Smooth muscle cell (in vitro differentiated cells): ENCODE measurements around the gene ZBTB2. TPM values are rescaled to one million over a fixed set of nuclear protein-coding genes. Genes with fewer than 3 reads are reported as not detected.
A peak's percentile ranks its signal among the peaks of the same experiment; 100 is the strongest.

ENCODE experiments used
- DNase-seq: peaks from one replicate; lab custom pipeline; 2025; ENCODE audit not compliant: unreplicated experiment; lab: John Stamatoyannopoulos, UW
- H2AFZ ChIP-seq: fragments of 200-600 bp; sonication (generic); 2 replicates; pipeline ENCODE4 v1.6.0; 2016; ENCODE audit warnings: antibody characterized with exemption, low read depth, mild to moderate bottlenecking
- H3F3A ChIP-seq: fragments of 200-600 bp; sonication (generic); 2 replicates; pipeline ENCODE4 v1.6.0; 2017; ENCODE audit warnings: antibody characterized with exemption, low read depth
- H3K27ac ChIP-seq: fragments of 200-600 bp; sonication (generic); 2 replicates; pipeline ENCODE4 v1.5.1; 2016; ENCODE audit warnings: low read depth, mild to moderate bottlenecking
- H3K27me3 ChIP-seq: fragments of 200-600 bp; sonication (generic); 2 replicates; pipeline ENCODE4 v1.6.1; 2016; ENCODE audit warnings: low read depth, mild to moderate bottlenecking
- H3K36me3 ChIP-seq: fragments of 200-600 bp; sonication (generic); 2 replicates; pipeline ENCODE4 v1.5.1; 2016; ENCODE audit warnings: low read depth
- H3K4me1 ChIP-seq: fragments of 200-600 bp; sonication (generic); 2 replicates; pipeline ENCODE4 v1.5.1; 2016; ENCODE audit warnings: low read depth
- H3K4me2 ChIP-seq: fragments of 200-600 bp; sonication (generic); 2 replicates; pipeline ENCODE4 v1.6.0; 2016; ENCODE audit warnings: mild to moderate bottlenecking
- H3K4me3 ChIP-seq: fragments of 200-600 bp; sonication (generic); 2 replicates; pipeline ENCODE4 v1.5.1; 2016; ENCODE audit warnings: mild to moderate bottlenecking
- H3K79me2 ChIP-seq: fragments of 200-600 bp; sonication (generic); 2 replicates; pipeline ENCODE4 v1.6.0; 2016; ENCODE audit warnings: low read depth, mild to moderate bottlenecking
- H3K9ac ChIP-seq: fragments of 200-600 bp; sonication (generic); 2 replicates; pipeline ENCODE4 v1.6.0; 2016; ENCODE audit warnings: low read depth
- H3K9me3 ChIP-seq: fragments of 200-600 bp; sonication (generic); replicated peaks from 2 replicates; pipeline ENCODE4 v1.5.1; 2016; ENCODE audit warnings: low read depth
- H4K20me1 ChIP-seq: fragments of 200-600 bp; sonication (generic); 2 replicates; pipeline ENCODE4 v1.6.0; 2016; ENCODE audit warnings: low read depth
- WGBS: methylation state at CpG from one replicate; pipeline ENCODE4 v1.1.7; 2016; ENCODE audit warnings: low lambda C conversion rate; 5-methylcytosine and 5-hydroxymethylcytosine counted together
- polyA plus RNA-seq: library from polyadenylated mRNA; unstranded; fragments of >200 nt; fragmentation: Nextera tagmentation; extraction: Ambion mirVana; gene quantifications from 2 replicates; pipeline ENCODE4 v1.2.1, GENCODE V29; 2016
- total RNA-seq: library from RNA; depleted of rRNA; stranded (reverse); fragments of >200 nt; gene quantifications from 2 replicates; pipeline ENCODE4 v1.2.3, GENCODE V29; 2014
- TF ChIP-seq, protein P1 (sequence below): fragments of 200-600 bp; sonication (generic); IDR thresholded peaks from 2 replicates; pipeline ENCODE4 v1.5.1; 2017; ENCODE audit warnings: borderline replicate concordance, mild to moderate bottlenecking, antibody characterized with exemption; ENCODE audit not compliant: insufficient read depth, poor library complexity, severe bottlenecking

The ZBTB2 gene
- total and polyA plus RNA-seq, 2 experiments from 2014 or later = 7.1 to 10.7 TPM

DNA sequence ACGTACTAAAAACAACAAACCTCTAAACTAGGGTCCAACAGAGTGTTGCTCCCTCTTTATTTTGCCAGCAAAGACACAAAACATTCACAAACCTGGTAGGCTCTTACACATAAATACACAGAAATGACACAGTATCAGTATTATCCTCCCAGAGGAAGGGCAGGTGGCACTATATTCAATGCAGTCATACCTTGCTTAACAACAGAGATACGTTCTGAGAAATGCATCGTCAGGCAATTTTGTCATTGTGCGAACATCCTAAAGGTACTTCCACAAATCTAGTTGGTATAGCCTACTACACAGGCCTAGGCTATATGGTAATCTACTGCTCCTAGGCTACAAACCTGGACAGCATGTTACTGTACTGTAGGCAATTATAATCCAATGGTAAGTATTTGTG lies 9.6 kb downstream of the ZBTB2 start:
- no peak overlapping the region for H3K9ac ChIP-seq
- TF ChIP-seq, protein P1, sequence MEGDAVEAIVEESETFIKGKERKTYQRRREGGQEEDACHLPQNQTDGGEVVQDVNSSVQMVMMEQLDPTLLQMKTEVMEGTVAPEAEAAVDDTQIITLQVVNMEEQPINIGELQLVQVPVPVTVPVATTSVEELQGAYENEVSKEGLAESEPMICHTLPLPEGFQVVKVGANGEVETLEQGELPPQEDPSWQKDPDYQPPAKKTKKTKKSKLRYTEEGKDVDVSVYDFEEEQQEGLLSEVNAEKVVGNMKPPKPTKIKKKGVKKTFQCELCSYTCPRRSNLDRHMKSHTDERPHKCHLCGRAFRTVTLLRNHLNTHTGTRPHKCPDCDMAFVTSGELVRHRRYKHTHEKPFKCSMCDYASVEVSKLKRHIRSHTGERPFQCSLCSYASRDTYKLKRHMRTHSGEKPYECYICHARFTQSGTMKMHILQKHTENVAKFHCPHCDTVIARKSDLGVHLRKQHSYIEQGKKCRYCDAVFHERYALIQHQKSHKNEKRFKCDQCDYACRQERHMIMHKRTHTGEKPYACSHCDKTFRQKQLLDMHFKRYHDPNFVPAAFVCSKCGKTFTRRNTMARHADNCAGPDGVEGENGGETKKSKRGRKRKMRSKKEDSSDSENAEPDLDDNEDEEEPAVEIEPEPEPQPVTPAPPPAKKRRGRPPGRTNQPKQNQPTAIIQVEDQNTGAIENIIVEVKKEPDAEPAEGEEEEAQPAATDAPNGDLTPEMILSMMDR = no peak
- peaks cover 4% of the 10 kb centered on the region for H3K4me1 ChIP-seq
- no peak for DNase-seq
- no peak overlapping the region for H3K4me2 ChIP-seq
- peaks cover 94% of the 10 kb centered on the region for H3K79me2 ChIP-seq
- H3K9me3 ChIP-seq = no peaks in the 10 kb centered on the region
- peaks cover 6% of the 10 kb centered on the region for H3F3A ChIP-seq
- WGBS = 96% methylated on average over 4 of the region's 4 CpGs
- H4K20me1 ChIP-seq = no peaks in the 10 kb centered on the region
- H2AFZ ChIP-seq = no peak overlapping the region
- H3K27me3 ChIP-seq = no peaks in the 10 kb centered on the region
- peaks cover 5% of the 10 kb centered on the region for H3K36me3 ChIP-seq
- H3K27ac ChIP-seq = no peak overlapping the region
- H3K4me3 ChIP-seq = no peak overlapping the region

DNA sequence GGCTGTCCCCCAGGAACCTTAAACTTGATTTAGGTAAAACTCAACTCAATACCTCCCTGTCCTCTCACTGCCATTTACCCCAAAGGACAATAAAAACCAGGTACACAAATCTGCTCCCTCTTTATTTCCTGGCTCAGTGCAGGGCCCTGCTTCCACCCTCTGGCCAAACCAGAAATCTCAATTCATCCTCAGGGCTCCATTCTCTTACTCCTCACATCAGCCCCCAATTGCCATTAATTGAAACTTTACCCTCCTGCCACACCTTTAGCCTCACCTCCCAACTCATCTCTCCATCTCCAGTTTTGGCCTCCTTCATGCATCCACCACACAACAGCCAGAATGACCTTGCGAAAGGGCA lies 10.5 kb downstream of the ZBTB2 start:
- Histone ChIP-seq H3K79me2 (peaks cover 94% of the 10 kb centered on the region), H3K27me3 (no peaks in the 10 kb centered on the region), H3K27ac (peak overlapping the region; percentile 65), H2AFZ (no peak overlapping the region), H3K9ac (no peak overlapping the region), H3K4me2 (peak overlapping the region; percentile 67), H3K4me1 (peaks cover 4% of the 10 kb centered on the region), H4K20me1 (no peaks in the 10 kb centered on the region), H3K36me3 (peaks cover 5% of the 10 kb centered on the region), H3K4me3 (no peak overlapping the region), H3K9me3 (no peaks in the 10 kb centered on the region), H3F3A (peaks cover 6% of the 10 kb centered on the region)
- DNase-seq = no peak
- WGBS = 100% methylated on average over 1 of the region's 1 CpG
- TF ChIP-seq, protein P1 = no peak

DNA sequence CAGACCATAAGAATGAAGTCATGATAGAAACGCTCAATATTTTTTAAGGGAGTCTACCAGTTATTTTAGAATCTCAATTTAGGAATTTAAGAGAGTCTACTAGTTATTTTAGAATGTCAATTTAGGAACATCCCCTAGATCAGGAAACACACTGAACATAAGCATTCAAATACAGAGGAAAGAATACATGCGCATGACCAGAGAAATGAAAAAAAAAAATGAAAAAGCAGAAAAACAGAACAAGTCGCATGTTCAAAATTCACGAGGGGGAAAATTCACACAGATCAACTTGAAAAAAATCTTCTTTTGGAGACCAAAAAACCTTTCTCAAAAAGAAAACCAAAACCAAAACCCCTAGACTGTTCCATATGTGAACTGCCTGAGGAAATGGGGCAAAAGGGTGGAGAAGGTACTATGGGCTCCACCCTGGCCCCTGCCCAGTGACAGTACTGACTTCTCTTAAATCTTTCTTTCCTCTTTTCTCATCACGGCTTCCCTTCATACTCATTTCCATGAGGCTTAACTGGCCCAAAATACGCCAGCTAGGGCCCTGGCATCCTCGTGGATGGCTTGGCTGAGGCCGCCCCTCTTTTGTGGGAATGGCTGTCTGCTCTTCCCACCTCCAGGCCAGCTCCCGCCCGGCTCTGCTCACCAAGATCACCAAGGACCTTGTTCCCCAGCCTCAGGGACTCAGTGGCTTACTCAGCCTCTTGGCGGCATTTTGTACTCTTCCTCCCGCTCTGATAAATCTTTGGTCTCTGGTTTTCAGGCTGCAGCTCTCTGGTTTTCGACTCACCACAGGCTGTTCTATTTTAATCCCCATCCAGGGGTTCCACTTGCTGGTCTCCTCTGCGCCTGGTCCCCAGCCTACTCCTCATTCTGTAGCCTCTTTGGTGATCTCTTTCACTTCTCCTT lies 11.2 kb downstream of the ZBTB2 start:
- no peak for DNase-seq
- no peak overlapping the region for H3K9ac ChIP-seq
- WGBS = 60% methylated on average over 14 of the region's 14 CpGs
- H3K27me3 ChIP-seq = no peaks in the 10 kb centered on the region
- H4K20me1 ChIP-seq = no peaks in the 10 kb centered on the region
- H3K4me1 ChIP-seq = peaks cover 4% of the 10 kb centered on the region
- H3K36me3 ChIP-seq = peaks cover 5% of the 10 kb centered on the region
- peak overlapping the region; percentile 65 for H3K27ac ChIP-seq
- no peak overlapping the region for H3K4me3 ChIP-seq
- H3K4me2 ChIP-seq = peak overlapping the region; percentile 67
- peaks cover 6% of the 10 kb centered on the region for H3F3A ChIP-seq
- peak overlapping the region; percentile 10 for H2AFZ ChIP-seq
- no peaks in the 10 kb centered on the region for H3K9me3 ChIP-seq
- TF ChIP-seq, protein P1 = no peak
- H3K79me2 ChIP-seq = peaks cover 94% of the 10 kb centered on the region
